Trophoblast cell (in vitro differentiated cells and primary cell): ENCODE measurements around the gene ATAD3A.

Experiments
- DNase-seq, 2 donors: peaks; one replicate each; pipeline ENCODE4 v3.0.0-alpha.2; 2016
- H2AFZ ChIP-seq: 2 replicates; pipeline ENCODE4 v1.6.1; 2013; ENCODE audit warnings: low read length, moderate library complexity, mild to moderate bottlenecking; ENCODE audit not compliant: insufficient read depth, poor library complexity
- H2AK5ac ChIP-seq: 2 replicates; pipeline ENCODE4 v1.6.1; 2013; ENCODE audit warnings: mild to moderate bottlenecking, low read length
- H2BK120ac ChIP-seq: 2 replicates; pipeline ENCODE4 v1.6.1; 2013; ENCODE audit warnings: low read length, mild to moderate bottlenecking, moderate library complexity; ENCODE audit not compliant: insufficient read depth, poor library complexity
- H2BK12ac ChIP-seq: 2 replicates; pipeline ENCODE4 v1.6.1; 2013; ENCODE audit warnings: mild to moderate bottlenecking, low read length, moderate library complexity
- H2BK5ac ChIP-seq: 2 replicates; pipeline ENCODE4 v1.6.1; 2013; ENCODE audit warnings: low read length, low read depth, moderate library complexity, mild to moderate bottlenecking; ENCODE audit not compliant: poor library complexity
- H3K14ac ChIP-seq: 2 replicates; pipeline ENCODE4 v1.6.1; 2013; ENCODE audit warnings: mild to moderate bottlenecking, low read length
- H3K18ac ChIP-seq: 2 replicates; pipeline ENCODE4 v1.6.1; 2013; ENCODE audit warnings: mild to moderate bottlenecking, low read length
- H3K23ac ChIP-seq: 2 replicates; pipeline ENCODE4 v1.6.1; 2013; ENCODE audit warnings: low read length
- H3K27ac ChIP-seq: 2 replicates; pipeline ENCODE4 v1.5.1; 2013; ENCODE audit warnings: low read depth, mild to moderate bottlenecking, inconsistent platforms, low read length, moderate library complexity
- H3K27me3 ChIP-seq: 2 replicates; pipeline ENCODE4 v1.6.1; 2013; ENCODE audit warnings: inconsistent platforms, mild to moderate bottlenecking, low read length, moderate library complexity; ENCODE audit not compliant: insufficient read depth
- H3K36me3 ChIP-seq, 2 experiments: 1 replicate in 1 of 2; 2 replicates in 1 of 2; pipeline ENCODE4 v1.6.1; 2013; ENCODE audit warnings: low read length in 2 of 2, mild to moderate bottlenecking in 2 of 2, moderate library complexity in 1 of 2; ENCODE audit not compliant: insufficient read depth in 2 of 2, control insufficient read depth in 1 of 2
- H3K4ac ChIP-seq: 2 replicates; pipeline ENCODE4 v1.6.1; 2013; ENCODE audit warnings: low read depth, mild to moderate bottlenecking, low read length, moderate library complexity
- H3K4me1 ChIP-seq, 2 experiments: 1 replicate in 1 of 2; 2 replicates in 1 of 2; pipeline ENCODE4 v1.6.1; 2013; ENCODE audit warnings: low read length in 2 of 2, mild to moderate bottlenecking in 2 of 2, moderate library complexity in 1 of 2; ENCODE audit not compliant: insufficient read depth in 2 of 2, control insufficient read depth in 1 of 2
- H3K4me2 ChIP-seq: 2 replicates; pipeline ENCODE4 v1.6.1; 2013; ENCODE audit warnings: inconsistent platforms, mild to moderate bottlenecking, low read length, moderate library complexity
- H3K4me3 ChIP-seq: 2 replicates; pipeline ENCODE4 v1.5.1; 2013; ENCODE audit warnings: mild to moderate bottlenecking, low read depth, low read length, inconsistent platforms
- H3K79me1 ChIP-seq: one replicate; pipeline ENCODE4 v1.6.1; 2013; ENCODE audit warnings: low read length
- H3K79me2 ChIP-seq: 2 replicates; pipeline ENCODE4 v1.6.1; 2013; ENCODE audit warnings: low read length, mild to moderate bottlenecking; ENCODE audit not compliant: control insufficient read depth, insufficient read depth, poor library complexity
- H3K9ac ChIP-seq: 2 replicates; pipeline ENCODE4 v1.6.1; 2013; ENCODE audit warnings: mild to moderate bottlenecking, low read length
- H3K9me3 ChIP-seq: 2 replicates; pipeline ENCODE4 v1.6.1; 2013; ENCODE audit warnings: low read depth, mild to moderate bottlenecking, control low read depth, inconsistent platforms, low read length; ENCODE audit not compliant: insufficient read depth
- H4K12ac ChIP-seq: 2 replicates; pipeline ENCODE4 v1.6.1; 2013; ENCODE audit warnings: low read depth, mild to moderate bottlenecking, low read length, moderate library complexity
- H4K8ac ChIP-seq: 2 replicates; pipeline ENCODE4 v1.6.1; 2013; ENCODE audit warnings: low read depth, mild to moderate bottlenecking, low read length, moderate library complexity
- H4K91ac ChIP-seq: one replicate; pipeline ENCODE4 v1.6.1; 2013; ENCODE audit warnings: low read depth, mild to moderate bottlenecking, low read length, moderate library complexity
- WGBS: extraction: QIAGEN DNeasy Blood & Tissue Kit; methylation state at CpG from one replicate; pipeline ENCODE4 v1.1.7; 2013; ENCODE audit warnings: missing lambda C conversion rate; ENCODE audit not compliant: insufficient read length, insufficient coverage; ENCODE audit errors: extremely low coverage; 5-methylcytosine and 5-hydroxymethylcytosine counted together

ATAD3A gene

DNA sequence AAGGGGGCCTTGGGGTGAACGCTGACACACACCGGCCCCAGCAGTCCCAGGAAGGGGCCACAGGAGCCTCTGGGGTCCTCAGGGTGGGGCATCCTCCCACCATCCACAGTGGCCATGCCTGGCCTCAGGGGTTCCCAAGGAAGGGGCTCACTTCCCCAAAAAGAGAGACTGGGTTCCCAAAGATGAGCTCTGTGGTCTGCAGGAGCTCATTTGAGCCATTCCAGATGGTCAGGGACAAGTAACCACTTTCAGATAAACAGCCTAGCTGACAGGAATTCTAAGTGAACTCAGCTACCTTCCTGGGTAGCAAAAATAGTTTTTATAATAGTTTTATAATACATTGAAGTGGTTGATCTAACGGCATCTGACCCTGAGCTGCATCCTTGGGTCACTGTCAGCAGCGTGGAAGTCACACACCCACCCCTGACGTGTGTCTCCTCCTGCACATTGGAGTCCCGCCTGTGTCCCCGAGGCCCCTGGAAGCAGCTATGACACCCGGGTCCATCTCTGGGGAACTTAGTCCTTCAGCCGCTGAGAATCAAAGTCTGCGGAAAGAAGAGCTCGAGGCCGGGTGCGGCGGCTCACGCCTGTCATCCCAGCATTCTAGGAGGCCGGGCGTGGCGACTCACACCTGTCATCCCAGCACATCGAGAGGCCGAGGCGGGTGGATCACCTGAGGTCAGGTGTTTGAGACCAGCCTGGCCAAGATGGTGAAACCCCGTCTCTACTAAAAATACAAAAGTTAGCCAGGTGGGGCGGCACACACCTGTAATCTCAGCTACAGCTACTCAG lies 34.2 kb downstream of the ATAD3A start:
- DNase-seq: no peak
- Histone ChIP-seq H2BK5ac (no peak overlapping the region), H3K23ac (no peak overlapping the region), H2AK5ac (no peak overlapping the region), H3K27ac (no peak overlapping the region), H2BK120ac (no peak overlapping the region), H2BK12ac (no peak overlapping the region), H4K8ac (no peak overlapping the region), H3K27me3 (no peaks in the 10 kb centered on the region), H3K14ac (no peak overlapping the region), H3K4me2 (no peak overlapping the region), H3K4me3 (no peak overlapping the region), H4K12ac (no peak overlapping the region), H4K91ac (no peak overlapping the region), H3K79me1 (no peaks in the 10 kb centered on the region), H3K4me1 (peaks cover 0 to 2% of the 10 kb centered on the region in 2 experiments), H3K18ac (no peak overlapping the region), H3K9ac (no peak overlapping the region), H3K79me2 (no peaks in the 10 kb centered on the region), H3K4ac (no peak overlapping the region), H3K9me3 (no peaks in the 10 kb centered on the region), H3K36me3 (peaks cover 58 to 60% of the 10 kb centered on the region in 2 experiments), H2AFZ (no peak overlapping the region)
- WGBS: no CpG with 5 or more reads among the region's 23 CpGs

DNA sequence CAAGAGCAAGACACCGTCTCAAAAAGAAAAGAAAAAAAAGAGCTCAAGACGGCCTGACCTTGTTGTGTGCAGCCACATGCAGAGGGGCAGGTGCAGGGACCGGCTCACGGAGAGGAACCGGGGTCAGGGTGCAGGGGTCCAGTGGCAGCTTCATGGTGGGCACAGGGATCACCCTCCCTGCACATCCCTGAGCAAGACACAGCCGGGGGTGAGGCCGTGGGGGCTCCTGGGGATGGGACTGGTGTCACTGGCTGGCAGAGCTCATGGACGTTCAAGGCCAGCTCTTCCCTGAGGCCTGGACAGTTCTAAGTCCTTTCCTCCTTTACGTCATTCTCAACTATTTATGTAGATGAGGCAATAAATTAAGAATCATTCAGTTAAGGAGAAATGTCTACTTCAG lies 35.0 kb downstream of the ATAD3A start:
- Histone ChIP-seq H2BK120ac (no peak overlapping the region), H3K14ac (no peak overlapping the region), H3K4ac (no peak overlapping the region), H2AK5ac (no peak overlapping the region), H2BK12ac (no peak overlapping the region), H3K27ac (no peak overlapping the region), H3K4me2 (no peak overlapping the region), H3K9ac (no peak overlapping the region), H4K12ac (no peak overlapping the region), H4K8ac (no peak overlapping the region), H3K36me3 (peaks cover 51 to 54% of the 10 kb centered on the region in 2 experiments), H3K18ac (no peak overlapping the region), H2BK5ac (no peak overlapping the region), H2AFZ (no peak overlapping the region), H3K4me1 (no peaks in the 10 kb centered on the region), H3K23ac (no peak overlapping the region), H4K91ac (no peak overlapping the region), H3K4me3 (no peak overlapping the region), H3K9me3 (no peaks in the 10 kb centered on the region), H3K27me3 (no peaks in the 10 kb centered on the region), H3K79me2 (no peaks in the 10 kb centered on the region), H3K79me1 (no peaks in the 10 kb centered on the region)
- no CpG with 5 or more reads among the region's 9 CpGs for WGBS
- no peak for DNase-seq

DNA sequence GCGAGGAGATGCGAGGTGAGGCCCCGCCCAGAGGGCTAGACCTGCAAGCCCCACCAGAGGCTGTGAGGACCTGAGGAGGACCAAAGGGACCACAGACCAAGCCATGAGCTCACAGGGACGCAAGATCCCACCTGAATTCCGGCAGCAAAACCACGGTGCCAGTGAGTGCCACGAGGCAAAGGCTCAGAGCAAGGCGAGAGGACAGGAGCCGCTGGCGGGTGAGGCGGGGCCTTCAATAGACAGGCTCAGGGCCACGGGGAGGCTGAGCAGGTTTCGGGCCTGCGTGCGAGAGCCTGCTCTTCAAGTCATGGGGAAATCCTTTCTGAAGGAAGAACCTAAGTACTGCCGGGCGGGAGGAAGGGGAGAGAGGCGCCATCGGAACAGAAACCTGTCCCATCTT lies 35.5 kb downstream of the ATAD3A start:
- no peak overlapping the region for H2BK5ac ChIP-seq
- no CpG with 5 or more reads among the region's 19 CpGs for WGBS
- no peak overlapping the region for H4K91ac ChIP-seq
- H3K4me1 ChIP-seq: no peaks in the 10 kb centered on the region
- no peak overlapping the region for H3K4me3 ChIP-seq
- H2AK5ac ChIP-seq: no peak overlapping the region
- H3K27me3 ChIP-seq: no peaks in the 10 kb centered on the region
- no peaks in the 10 kb centered on the region for H3K79me2 ChIP-seq
- H3K14ac ChIP-seq: no peak overlapping the region
- H3K9ac ChIP-seq: no peak overlapping the region
- no peak overlapping the region for H2BK12ac ChIP-seq
- H4K12ac ChIP-seq: no peak overlapping the region
- H3K4ac ChIP-seq: no peak overlapping the region
- no peaks in the 10 kb centered on the region for H3K9me3 ChIP-seq
- H2AFZ ChIP-seq: no peak overlapping the region
- no peak overlapping the region for H3K23ac ChIP-seq
- H3K27ac ChIP-seq: no peak overlapping the region
- no peak overlapping the region for H3K18ac ChIP-seq
- H2BK120ac ChIP-seq: no peak overlapping the region
- H4K8ac ChIP-seq: no peak overlapping the region
- DNase-seq: no peak
- no peaks in the 10 kb centered on the region for H3K79me1 ChIP-seq
- no peak overlapping the region for H3K4me2 ChIP-seq
- peaks cover 46 to 49% of the 10 kb centered on the region in 2 experiments for H3K36me3 ChIP-seq

DNA sequence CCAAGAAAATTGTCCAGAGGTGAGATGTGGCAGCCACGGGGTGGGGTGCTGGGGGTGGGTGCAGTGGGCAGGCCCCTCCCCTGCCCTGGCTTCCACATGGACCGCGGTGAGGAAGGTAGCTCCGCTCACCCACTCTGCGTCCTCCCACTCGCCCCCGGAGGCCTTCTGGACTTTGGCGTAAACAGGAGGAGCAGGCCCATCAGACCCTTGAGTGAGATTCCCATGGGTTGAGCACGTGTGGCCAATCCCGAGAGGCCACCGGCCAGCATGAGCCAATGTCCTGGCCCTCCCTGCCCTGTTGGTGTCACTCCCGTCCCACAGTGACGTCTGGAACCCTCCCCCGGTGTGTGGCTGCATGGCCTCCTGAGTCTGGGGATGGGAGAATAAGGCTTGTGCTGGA lies 36.6 kb downstream of the ATAD3A start:
- no peaks in the 10 kb centered on the region for H3K27me3 ChIP-seq
- no peak overlapping the region for H2BK120ac ChIP-seq
- no peak overlapping the region for H2AFZ ChIP-seq
- H3K4me3 ChIP-seq: no peak overlapping the region
- H4K91ac ChIP-seq: no peak overlapping the region
- H4K12ac ChIP-seq: no peak overlapping the region
- H2BK12ac ChIP-seq: no peak overlapping the region
- H3K4me2 ChIP-seq: no peak overlapping the region
- H3K9me3 ChIP-seq: no peaks in the 10 kb centered on the region
- H3K18ac ChIP-seq: peak overlapping the region; percentile 27
- DNase-seq: no peak
- no peak overlapping the region for H4K8ac ChIP-seq
- no peaks in the 10 kb centered on the region for H3K79me2 ChIP-seq
- no peak overlapping the region for H3K23ac ChIP-seq
- H3K4me1 ChIP-seq: no peaks in the 10 kb centered on the region
- H3K14ac ChIP-seq: no peak overlapping the region
- no peak overlapping the region for H2BK5ac ChIP-seq
- H3K9ac ChIP-seq: no peak overlapping the region
- no peak overlapping the region for H3K27ac ChIP-seq
- H2AK5ac ChIP-seq: no peak overlapping the region
- no peaks in the 10 kb centered on the region for H3K79me1 ChIP-seq
- peaks cover 35 to 39% of the 10 kb centered on the region in 2 experiments for H3K36me3 ChIP-seq
- WGBS: no CpG with 5 or more reads among the region's 14 CpGs
- H3K4ac ChIP-seq: no peak overlapping the region
